Activated B cell treated with CpG ODN at 0.5 μM for 24 hours (primary cell): ENCODE measurements around the gene ANXA3. TPM values are rescaled to one million over a fixed set of nuclear protein-coding genes. Genes with fewer than 3 reads are reported as not detected.

Source experiments
- ATAC-seq: fragments of 200-7000 bp; cut with Tn5 transposase; one replicate; pipeline ENCODE4 v1.10.0; 2021; ENCODE audit warnings: low read depth, mild to moderate bottlenecking, moderate library complexity
- CTCF ChIA-PET: fragments of 350-600 bp; sonication (Branson Sonifier 250); formaldehyde crosslinking; loops from one replicate; lab custom pipeline; 2021; ENCODE audit warnings: antibody characterized with exemption; lab: Charles Lee
- POLR2A ChIA-PET: fragments of 350-600 bp; sonication (Branson Sonifier 250); formaldehyde crosslinking; loops from one replicate; lab custom pipeline; 2021; ENCODE audit warnings: antibody characterized with exemption; lab: Charles Lee
- DNase-seq: peaks from one replicate; pipeline ENCODE4 v3.0.0; 2022
- H3K27ac Mint-ChIP-seq: one replicate; pipeline ENCODE4 v1.8.0; 2020; ENCODE audit warnings: mixed read lengths
- H3K27me3 Mint-ChIP-seq: one replicate; pipeline ENCODE4 v1.8.0; 2021; ENCODE audit warnings: mixed read lengths
- H3K36me3 Mint-ChIP-seq: one replicate; pipeline ENCODE4 v1.8.0; 2021; ENCODE audit warnings: low read depth, mixed read lengths
- H3K4me1 Mint-ChIP-seq: one replicate; pipeline ENCODE4 v1.8.0; 2021; ENCODE audit warnings: mixed read lengths
- H3K4me3 Mint-ChIP-seq: one replicate; pipeline ENCODE4 v1.8.0; 2020; ENCODE audit warnings: mild to moderate bottlenecking, mixed read lengths
- H3K9me3 Mint-ChIP-seq: one replicate; pipeline ENCODE4 v1.8.0; 2020; ENCODE audit warnings: mixed read lengths
- CTCF ChIP-seq: fragments of 200-600 bp; IDR thresholded peaks from one replicate; pipeline ENCODE4 v1.8.0; 2022; ENCODE audit warnings: antibody characterized with exemption, mild to moderate bottlenecking
- intact Hi-C: fragments of 100-400 bp; cut with micrococcal nuclease; formaldehyde crosslinking; loops from one replicate; pipeline ENCODE4 v1.15.1; 2024
- total RNA-seq: library from RNA; stranded (reverse); gene quantifications from 2 replicates; pipeline ENCODE4 v1.2.3, GENCODE V29; 2022

The ANXA3 gene
- total RNA-seq, 1 donor from 2014 or later: 0.67 TPM

GRCh38 chr4:78558410-78558809, 6.8 kb downstream of the ANXA3 start:
- CTCF ChIA-PET: no interaction called here
- intact Hi-C loops: no loop called here
- no peaks in the 10 kb centered on the region for H3K36me3 Mint-ChIP-seq

GRCh38 chr4:78560296-78560963, 8.9 kb downstream of the ANXA3 start:
- H3K27ac Mint-ChIP-seq: no peak overlapping the region
- no peak overlapping the region for H3K4me3 Mint-ChIP-seq
- H3K36me3 Mint-ChIP-seq: no peaks in the 10 kb centered on the region
- H3K4me1 Mint-ChIP-seq: no peaks in the 10 kb centered on the region
- no peak for DNase-seq
- intact Hi-C loops: no loop called here
- ChIA-PET CTCF (no interaction called here), POLR2A (no interaction called here)
- ATAC-seq: no peak
- TF ChIP-seq CTCF: no peak
- no peaks in the 10 kb centered on the region for H3K9me3 Mint-ChIP-seq
- peaks cover 7% of the 10 kb centered on the region for H3K27me3 Mint-ChIP-seq

More at GRCh38 chr4:78558410-78558809, 6.8 kb downstream of the ANXA3 start:
- H3K27ac Mint-ChIP-seq: no peak overlapping the region
- TF ChIP-seq CTCF: no peak
- no peak overlapping the region for H3K4me3 Mint-ChIP-seq
- no peaks in the 10 kb centered on the region for H3K4me1 Mint-ChIP-seq
- no peaks in the 10 kb centered on the region for H3K9me3 Mint-ChIP-seq
- H3K27me3 Mint-ChIP-seq: peaks cover 7% of the 10 kb centered on the region
- DNase-seq (no peak), ATAC-seq (no peak)
- POLR2A ChIA-PET: no interaction called here

- no peak for TF ChIP-seq CTCF
- Mint-ChIP-seq H3K9me3 (no peaks in the 10 kb centered on the region), H3K27me3 (peaks cover 7% of the 10 kb centered on the region), H3K4me1 (no peaks in the 10 kb centered on the region), H3K4me3 (no peak overlapping the region), H3K27ac (no peak overlapping the region), H3K36me3 (no peaks in the 10 kb centered on the region)
- DNase-seq: no peak
- POLR2A ChIA-PET: no interaction called here
- CTCF ChIA-PET: interaction anchor here (0.7 kb wide), 1 partner anchor 229 kb away, joined by 3 read pairs; no protein-coding TSS in a partner anchor
- intact Hi-C loops: no loop called here
- ATAC-seq: no peak
Measured at GRCh38 chr4:78561677-78562076, 10.1 kb downstream of the ANXA3 start.

GRCh38 chr4:78562687-78563086, 11.1 kb downstream of the ANXA3 start:
- H3K27ac Mint-ChIP-seq: no peak overlapping the region
- intact Hi-C loops: no loop called here

GRCh38 chr4:78565971-78566372, 14.4 kb downstream of the ANXA3 start:
- ChIA-PET CTCF (no interaction called here), POLR2A (no interaction called here)
- TF ChIP-seq CTCF: no peak
- intact Hi-C loops: no loop called here
- no peak for DNase-seq
- no peaks in the 10 kb centered on the region for H3K9me3 Mint-ChIP-seq
- H3K4me3 Mint-ChIP-seq: no peak overlapping the region
- H3K4me1 Mint-ChIP-seq: no peaks in the 10 kb centered on the region
- H3K27me3 Mint-ChIP-seq: peaks cover 7% of the 10 kb centered on the region
- ATAC-seq: no peak
- H3K36me3 Mint-ChIP-seq: no peaks in the 10 kb centered on the region
- no peak overlapping the region for H3K27ac Mint-ChIP-seq

More at GRCh38 chr4:78562687-78563086, 11.1 kb downstream of the ANXA3 start:
- ATAC-seq (no peak), DNase-seq (no peak)
- peaks cover 7% of the 10 kb centered on the region for H3K27me3 Mint-ChIP-seq
- H3K4me3 Mint-ChIP-seq: no peak overlapping the region
- no peaks in the 10 kb centered on the region for H3K36me3 Mint-ChIP-seq
- CTCF ChIA-PET: no interaction called here
- no peaks in the 10 kb centered on the region for H3K9me3 Mint-ChIP-seq
- H3K4me1 Mint-ChIP-seq: no peaks in the 10 kb centered on the region
- POLR2A ChIA-PET: no interaction called here
- no peak for TF ChIP-seq CTCF
